Measurements from ENCODE around the gene SLC9C2. TPM values are rescaled to one million over a fixed set of nuclear protein-coding genes. Genes with fewer than 3 reads are reported as not detected.

SLC9C2 gene
- total RNA-seq, 1 experiment from 2014 or later = not detected

GRCh38 chr1:173505391-173505790, 97.5 kb downstream of the SLC9C2 start:
- no peak for TF ChIP-seq CTCF (conservative IDR thresholded peaks at IDR 0.05; ENCODE audit: low read depth, low read length)
- TF ChIP-seq EZH2phosphoT487 (IDR thresholded peaks at IDR 0.05; ENCODE audit: borderline replicate concordance, low read length) = no peak
- TF ChIP-seq EZH2 (IDR thresholded peaks at IDR 0.05; ENCODE audit: low read length, unreplicated experiment) = no peak
- Histone ChIP-seq H3F3A (ENCODE audit: low read length, unreplicated experiment) (peaks cover 17% of the 10 kb centered on the region), H3K36me3 (ENCODE audit: low read depth, low read length) (no peaks in the 10 kb centered on the region), H3K4me3 (ENCODE audit: low read length) (no peak overlapping the region), H3K27me3 (ENCODE audit: low read length) (no peaks in the 10 kb centered on the region), H3K4me1 (ENCODE audit: insufficient read depth, low read length) (peaks cover 37% of the 10 kb centered on the region), H2AFZ (ENCODE audit: low read length) (no peak overlapping the region), H3K9me2 (replicated peaks; ENCODE audit: low read length) (no peaks in the 10 kb centered on the region), H3K4me2 (ENCODE audit: low read length) (no peak overlapping the region), H3K79me2 (ENCODE audit: low read length) (no peaks in the 10 kb centered on the region), H4K20me1 (ENCODE audit: low read length) (no peaks in the 10 kb centered on the region), H3K9me3 (ENCODE audit: low read length) (no peaks in the 10 kb centered on the region), H3K9ac (ENCODE audit: low read length) (no peak overlapping the region), H3K27ac (ENCODE audit: low read length) (no peak overlapping the region)
- no peak for DNase-seq
- BruUV-seq (replicated peaks) = no TSS peak
- intact Hi-C loops (cut with micrococcal nuclease) = no loop called here
- ChIA-PET CTCF (interaction anchor here (1.2 to 1.5 kb wide), 2 partner anchors 80 to 209 kb away, joined by 3 read pairs; partner anchors contain the start of gene KLHL20), POLR2A (ENCODE audit: unreplicated experiment) (interaction anchor here (0.5 to 0.8 kb wide), 3 partner anchors 9 to 759 kb away, joined by 3 to 4 read pairs (median 4); no protein-coding TSS in a partner anchor)
- ATAC-seq = no peak

GRCh38 chr1:173504268-173504667, 98.6 kb downstream of the SLC9C2 start:
- no peaks in the 10 kb centered on the region for H4K20me1 ChIP-seq (ENCODE audit: low read length)
- BruUV-seq (replicated peaks) = no TSS peak
- H2AFZ ChIP-seq (ENCODE audit: low read length) = no peak overlapping the region
- no peak overlapping the region for H3K4me3 ChIP-seq (ENCODE audit: low read length)
- no peak overlapping the region for H3K27ac ChIP-seq (ENCODE audit: low read length)
- CTCF ChIA-PET = interaction anchor here (0.5 kb wide), 1 partner anchor 75 kb away, joined by 3 read pairs; no protein-coding TSS in a partner anchor
- TF ChIP-seq CTCF (conservative IDR thresholded peaks at IDR 0.05; ENCODE audit: low read depth, low read length) = no peak
- TF ChIP-seq EZH2 (IDR thresholded peaks at IDR 0.05; ENCODE audit: low read length, unreplicated experiment) = no peak
- TF ChIP-seq EZH2phosphoT487 (IDR thresholded peaks at IDR 0.05; ENCODE audit: borderline replicate concordance, low read length) = no peak
- peaks cover 36% of the 10 kb centered on the region for H3K4me1 ChIP-seq (ENCODE audit: insufficient read depth, low read length)
- no peak for ATAC-seq
- intact Hi-C loops (cut with micrococcal nuclease) = no loop called here
- H3K4me2 ChIP-seq (ENCODE audit: low read length) = no peak overlapping the region
- no peaks in the 10 kb centered on the region for H3K79me2 ChIP-seq (ENCODE audit: low read length)
- DNase-seq = no peak
- H3K9me3 ChIP-seq (ENCODE audit: low read length) = no peaks in the 10 kb centered on the region
- H3F3A ChIP-seq (ENCODE audit: low read length, unreplicated experiment) = peaks cover 17% of the 10 kb centered on the region
- POLR2A ChIA-PET (ENCODE audit: unreplicated experiment) = interaction anchor here (0.6 kb wide), 1 partner anchor 143 kb away, joined by 5 read pairs; no protein-coding TSS in a partner anchor
- no peaks in the 10 kb centered on the region for H3K9me2 ChIP-seq (replicated peaks; ENCODE audit: low read length)
- no peaks in the 10 kb centered on the region for H3K36me3 ChIP-seq (ENCODE audit: low read depth, low read length)
- H3K27me3 ChIP-seq (ENCODE audit: low read length) = no peaks in the 10 kb centered on the region
- H3K9ac ChIP-seq (ENCODE audit: low read length) = no peak overlapping the region

- TF ChIP-seq EZH2 (IDR thresholded peaks at IDR 0.05; ENCODE audit: low read length, unreplicated experiment) = no peak
- TF ChIP-seq CTCF (conservative IDR thresholded peaks at IDR 0.05; ENCODE audit: low read depth, low read length) = no peak
- TF ChIP-seq EZH2phosphoT487 (IDR thresholded peaks at IDR 0.05; ENCODE audit: borderline replicate concordance, low read length) = no peak
- Histone ChIP-seq H4K20me1 (ENCODE audit: low read length) (no peaks in the 10 kb centered on the region), H3K4me1 (ENCODE audit: insufficient read depth, low read length) (peaks cover 27% of the 10 kb centered on the region), H2AFZ (ENCODE audit: low read length) (no peak overlapping the region), H3K27ac (ENCODE audit: low read length) (no peak overlapping the region), H3K9ac (ENCODE audit: low read length) (no peak overlapping the region), H3K4me2 (ENCODE audit: low read length) (no peak overlapping the region), H3K9me2 (replicated peaks; ENCODE audit: low read length) (no peaks in the 10 kb centered on the region), H3K9me3 (ENCODE audit: low read length) (no peaks in the 10 kb centered on the region), H3K4me3 (ENCODE audit: low read length) (no peak overlapping the region), H3K27me3 (ENCODE audit: low read length) (no peaks in the 10 kb centered on the region), H3F3A (ENCODE audit: low read length, unreplicated experiment) (peaks cover 13% of the 10 kb centered on the region), H3K79me2 (ENCODE audit: low read length) (no peaks in the 10 kb centered on the region), H3K36me3 (ENCODE audit: low read depth, low read length) (no peaks in the 10 kb centered on the region)
- BruUV-seq (replicated peaks) = no TSS peak
- POLR2A ChIA-PET (ENCODE audit: unreplicated experiment) = no interaction called here
- intact Hi-C loops (cut with micrococcal nuclease) = no loop called here
- no peak for ATAC-seq
- no peak for DNase-seq
- CTCF ChIA-PET = interaction anchor here (0.5 kb wide), 1 partner anchor 74 kb away, joined by 3 read pairs; no protein-coding TSS in a partner anchor
Measured at GRCh38 chr1:173503391-173503790, 99.5 kb downstream of the SLC9C2 start.
